ENCODE measurements around the gene EVA1C.
A peak's percentile ranks its signal among the peaks of the same experiment; 100 is the strongest.
"Not testable (repeated sequence)": the region's sequence is repeated elsewhere in the genome, so short reads cannot be mapped to it uniquely, and the experiment has no call there.

Gene EVA1C

DNA sequence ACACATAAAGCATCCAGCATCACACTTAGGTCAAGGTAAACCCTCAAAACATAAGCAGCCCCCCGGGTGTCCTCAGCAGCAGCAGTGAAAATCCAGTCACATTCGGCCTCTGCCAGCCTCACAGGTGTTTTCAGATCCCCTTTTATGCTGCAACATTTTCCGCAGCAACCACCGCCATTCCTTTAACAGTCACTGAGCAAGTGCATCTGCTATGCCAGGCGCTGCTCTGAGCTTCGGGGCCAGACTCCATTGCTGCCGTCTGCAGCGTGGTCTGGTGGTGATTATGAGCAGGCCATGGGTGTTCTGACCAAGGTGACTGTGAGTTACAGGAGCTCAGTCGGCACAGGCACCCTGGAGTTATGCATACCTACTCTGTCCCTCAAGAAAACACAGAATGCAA, 24.2 kb upstream of the EVA1C start:
- H4K20me1 ChIP-seq (ENCODE audit: insufficient read depth, low read length, poor library complexity, severe bottlenecking): no peaks in the 10 kb centered on the region

DNA sequence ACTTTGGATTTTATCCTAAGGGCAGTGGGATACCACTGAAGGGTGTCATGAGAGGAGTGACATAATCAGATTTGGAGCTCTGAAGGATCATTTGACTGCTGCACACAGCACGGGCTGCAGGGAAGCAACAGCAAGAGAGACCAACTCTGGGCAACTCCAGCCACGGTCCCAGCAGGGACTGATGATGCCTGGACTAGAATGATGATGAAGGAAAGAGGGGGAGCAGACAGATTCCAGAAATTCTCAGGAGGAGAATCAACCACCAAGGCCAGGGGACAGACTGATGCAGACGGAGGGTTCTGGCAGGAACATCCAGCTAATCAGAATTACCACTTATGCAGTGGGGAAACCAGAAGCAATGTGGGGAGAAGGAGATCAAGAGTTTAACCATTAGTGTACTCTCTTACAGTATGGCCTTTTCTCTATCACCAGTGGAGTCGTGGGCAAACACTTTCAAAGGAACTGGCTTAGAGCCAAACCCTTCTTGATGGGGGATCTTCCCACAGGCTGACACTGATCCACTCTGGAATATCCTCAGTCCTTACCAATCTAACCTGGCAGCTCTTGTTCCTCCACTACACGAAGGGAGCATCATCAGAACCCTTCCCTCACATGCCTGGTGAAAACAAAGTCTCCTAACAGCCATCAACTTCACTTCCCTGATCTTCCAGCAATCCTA, 23.0 kb upstream of the EVA1C start:
- no peaks in the 10 kb centered on the region for H3K9me3 ChIP-seq (ENCODE audit: insufficient read depth, low read depth, low read length)
- H4K20me1 ChIP-seq (ENCODE audit: insufficient read depth, low read length, poor library complexity, severe bottlenecking): no peaks in the 10 kb centered on the region
- H3K79me2 ChIP-seq (ENCODE audit: insufficient read depth, low read length): peaks cover 19% of the 10 kb centered on the region; the same call in 1 of the 2 replicates
- no peak overlapping the region for H3K9ac ChIP-seq (ENCODE audit: low read depth, low read length, poor library complexity, severe bottlenecking)
- peaks cover 11% of the 10 kb centered on the region for H3K27me3 ChIP-seq (ENCODE audit: insufficient read depth, low read length, poor library complexity, severe bottlenecking)
- no peak overlapping the region for H2AFZ ChIP-seq (ENCODE audit: low read length)
- no peak overlapping the region for H3K4me3 ChIP-seq (ENCODE audit: low read length, poor library complexity, severe bottlenecking)
- TF ChIP-seq EZH2phosphoT487 (IDR thresholded peaks at IDR 0.05; ENCODE audit: borderline replicate concordance): no peak
- no peak for TF ChIP-seq CTCF (conservative IDR thresholded peaks at IDR 0.05; ENCODE audit: low read length)
- H3K9me2 ChIP-seq (replicated peaks; ENCODE audit: low read depth, low read length): no peaks in the 10 kb centered on the region
- no peaks in the 10 kb centered on the region for H3K4me1 ChIP-seq (ENCODE audit: insufficient read depth, low read length, poor library complexity, severe bottlenecking)
- peak overlapping the region; percentile 1 for H3K4me2 ChIP-seq (ENCODE audit: low read depth, low read length, poor library complexity, severe bottlenecking)
- no peaks in the 10 kb centered on the region for H3F3A ChIP-seq (ENCODE audit: low read depth)
- H3K36me3 ChIP-seq (ENCODE audit: insufficient read depth, low read length): no peaks in the 10 kb centered on the region

More for the DNA sequence above, 24.2 kb upstream of the EVA1C start:
- H3K4me2 ChIP-seq (ENCODE audit: low read depth, low read length, poor library complexity, severe bottlenecking): no peak overlapping the region
- no peaks in the 10 kb centered on the region for H3K9me2 ChIP-seq (replicated peaks; ENCODE audit: low read depth, low read length)
- H3K36me3 ChIP-seq (ENCODE audit: insufficient read depth, low read length): peaks cover 4% of the 10 kb centered on the region; the same call in 1 of the 2 replicates
- H2AFZ ChIP-seq (ENCODE audit: low read length): no peak overlapping the region
- TF ChIP-seq CTCF (conservative IDR thresholded peaks at IDR 0.05; ENCODE audit: low read length): no peak
- TF ChIP-seq EZH2phosphoT487 (IDR thresholded peaks at IDR 0.05; ENCODE audit: borderline replicate concordance): no peak
- H3K79me2 ChIP-seq (ENCODE audit: insufficient read depth, low read length): peaks cover 19% of the 10 kb centered on the region; the same call in 1 of the 2 replicates
- H3K4me1 ChIP-seq (ENCODE audit: insufficient read depth, low read length, poor library complexity, severe bottlenecking): no peaks in the 10 kb centered on the region
- H3K4me3 ChIP-seq (ENCODE audit: low read length, poor library complexity, severe bottlenecking): no peak overlapping the region
- H3K9me3 ChIP-seq (ENCODE audit: insufficient read depth, low read depth, low read length): no peaks in the 10 kb centered on the region
- H3K27me3 ChIP-seq (ENCODE audit: insufficient read depth, low read length, poor library complexity, severe bottlenecking): no peaks in the 10 kb centered on the region
- no peaks in the 10 kb centered on the region for H3F3A ChIP-seq (ENCODE audit: low read depth)
- no peak overlapping the region for H3K9ac ChIP-seq (ENCODE audit: low read depth, low read length, poor library complexity, severe bottlenecking)

DNA sequence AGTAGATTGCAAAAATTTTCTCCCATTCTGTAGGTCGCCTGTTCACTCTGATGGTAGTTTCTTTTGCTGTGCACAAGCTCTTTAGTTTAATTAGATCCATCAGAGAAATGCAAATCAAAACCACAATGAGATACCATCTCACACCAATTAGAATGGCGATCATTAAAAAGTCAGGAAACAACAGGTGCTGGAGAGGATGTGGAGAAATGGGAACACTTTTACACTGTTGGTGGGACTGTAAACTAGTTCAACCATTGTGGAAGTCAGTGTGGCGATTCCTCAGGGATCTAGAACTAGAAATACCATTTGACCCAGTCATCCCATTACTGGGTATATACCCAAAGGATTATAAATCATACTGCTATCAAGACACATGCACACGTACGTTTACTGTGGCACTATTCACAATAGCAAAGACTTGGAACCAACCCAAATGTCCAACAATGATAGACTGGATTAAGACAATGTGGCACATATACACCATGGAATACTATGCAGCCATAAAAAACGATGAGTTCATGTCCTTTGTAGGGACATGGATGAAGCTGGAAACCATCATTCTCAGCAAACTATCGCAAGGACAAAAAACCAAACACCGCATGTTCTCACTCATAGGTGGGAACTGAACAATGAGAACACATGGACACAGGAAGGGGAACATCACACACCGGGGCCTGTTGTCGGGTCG, 21.8 kb upstream of the EVA1C start:
- H3K9me3 ChIP-seq (ENCODE audit: insufficient read depth, low read depth, low read length); H3K4me2 ChIP-seq (ENCODE audit: low read depth, low read length, poor library complexity, severe bottlenecking); H3K36me3 ChIP-seq (ENCODE audit: insufficient read depth, low read length); H2AFZ ChIP-seq (ENCODE audit: low read length); H3K9ac ChIP-seq (ENCODE audit: low read depth, low read length, poor library complexity, severe bottlenecking); H3K4me1 ChIP-seq (ENCODE audit: insufficient read depth, low read length, poor library complexity, severe bottlenecking); H3K9me2 ChIP-seq (replicated peaks; ENCODE audit: low read depth, low read length); H4K20me1 ChIP-seq (ENCODE audit: insufficient read depth, low read length, poor library complexity, severe bottlenecking); H3F3A ChIP-seq (ENCODE audit: low read depth); H3K4me3 ChIP-seq (ENCODE audit: low read length, poor library complexity, severe bottlenecking): not testable (repeated sequence)
- Histone ChIP-seq H3K79me2 (ENCODE audit: insufficient read depth, low read length) (peaks cover 19% of the 10 kb centered on the region; the same call in 1 of the 2 replicates), H3K27me3 (ENCODE audit: insufficient read depth, low read length, poor library complexity, severe bottlenecking) (peaks cover 23% of the 10 kb centered on the region)
